ENCODE results near the gene MED10. TPM values are rescaled to one million over a fixed set of nuclear protein-coding genes. Genes with fewer than 3 reads are reported as not detected.

Gene MED10
- total RNA-seq, 4 donors from 2014 or later = 14.6 to 29.7 (median 25.7) TPM

GRCh38 chr5:6405591-6405990, 27.2 kb upstream of the MED10 start:
- Histone ChIP-seq H3K36me3 (no peaks in the 10 kb centered on the region), H3K4me1 (no peaks in the 10 kb centered on the region), H3K27ac (no peak overlapping the region), H3K9me3 (no peaks in the 10 kb centered on the region), H3K4me3 (replicated peaks in 1 of 3) (no peak overlapping the region), H3K27me3 (no peaks in the 10 kb centered on the region)
- DNase-seq = no peak
- TF ChIP-seq CTCF (IDR thresholded peaks at IDR 0.05) = no peak
- TF ChIP-seq POLR2A (IDR thresholded peaks at IDR 0.05) = no peak
- intact Hi-C loops (cut with DNase I) = no loop called here
- WGBS, 2 donors = 72 to 90% methylated on average over 4 of the region's 4 CpGs

- intact Hi-C loops (cut with DNase I) = no loop called here
- TF ChIP-seq CTCF (IDR thresholded peaks at IDR 0.05) (no peak), POLR2A (IDR thresholded peaks at IDR 0.05) (no peak)
- no peaks in the 10 kb centered on the region for H3K27me3 ChIP-seq
- H3K36me3 ChIP-seq = no peaks in the 10 kb centered on the region
- H3K4me1 ChIP-seq = no peaks in the 10 kb centered on the region
- DNase-seq = no peak
- H3K4me3 ChIP-seq (replicated peaks in 1 of 3) = no peak overlapping the region
- H3K27ac ChIP-seq = no peak overlapping the region
- 90 to 91% methylated on average over 4 of the region's 4 CpGs for WGBS, 2 donors
- H3K9me3 ChIP-seq = no peaks in the 10 kb centered on the region
Observed at GRCh38 chr5:6404129-6404528, 25.8 kb upstream of the MED10 start.

- H3K27ac ChIP-seq = no peak overlapping the region
- DNase-seq = no peak
- 84% methylated on average over 4 of the region's 4 CpGs for WGBS, 2 donors
- TF ChIP-seq POLR2A (IDR thresholded peaks at IDR 0.05) (no peak), CTCF (IDR thresholded peaks at IDR 0.05) (no peak)
- intact Hi-C loops (cut with DNase I) = no loop called here
- H3K4me1 ChIP-seq = no peaks in the 10 kb centered on the region
- H3K27me3 ChIP-seq = no peaks in the 10 kb centered on the region
- H3K4me3 ChIP-seq (replicated peaks in 1 of 3) = no peak overlapping the region
- no peaks in the 10 kb centered on the region for H3K36me3 ChIP-seq
- H3K9me3 ChIP-seq = no peaks in the 10 kb centered on the region
Observed at GRCh38 chr5:6403416-6403815, 25.1 kb upstream of the MED10 start.

- no peak for DNase-seq
- H3K27me3 ChIP-seq = no peaks in the 10 kb centered on the region
- H3K9me3 ChIP-seq = no peaks in the 10 kb centered on the region
- H3K4me1 ChIP-seq = no peaks in the 10 kb centered on the region
- no peak for TF ChIP-seq CTCF (IDR thresholded peaks at IDR 0.05)
- TF ChIP-seq POLR2A (IDR thresholded peaks at IDR 0.05) = no peak
- H3K36me3 ChIP-seq = no peaks in the 10 kb centered on the region
- intact Hi-C loops (cut with DNase I) = no loop called here
- no peak overlapping the region for H3K27ac ChIP-seq
- no peak overlapping the region for H3K4me3 ChIP-seq (replicated peaks in 1 of 3)
- 72 to 86% methylated on average over 6 of the region's 6 CpGs for WGBS, 2 donors
Observed at GRCh38 chr5:6402939-6403338, 24.6 kb upstream of the MED10 start.

- intact Hi-C loops (cut with DNase I) = no loop called here
- Histone ChIP-seq H3K4me3 (replicated peaks in 1 of 3) (no peak overlapping the region), H3K9me3 (no peaks in the 10 kb centered on the region), H3K27me3 (no peaks in the 10 kb centered on the region), H3K36me3 (no peaks in the 10 kb centered on the region), H3K4me1 (no peaks in the 10 kb centered on the region), H3K27ac (no peak overlapping the region)
- TF ChIP-seq POLR2A (IDR thresholded peaks at IDR 0.05) (no peak), CTCF (IDR thresholded peaks at IDR 0.05) (no peak)
- WGBS, 2 donors = 64 to 88% methylated on average over 2 of the region's 2 CpGs
- no peak for DNase-seq
Observed at GRCh38 chr5:6401410-6401809, 23.1 kb upstream of the MED10 start.

Measured in thyroid gland (tissue), 4 donors.